HEK293 (cell line): ENCODE results near the gene SERPING1.

Source experiments
- GLIS1 ChIP-seq: fragments of 450-650 bp; formaldehyde crosslinking; IDR thresholded peaks from 2 replicates; pipeline ENCODE4 v1.5.1; 2016; ENCODE audit warnings: missing biosample characterization, missing genetic modification characterization
- HIC1 ChIP-seq: fragments of 450-650 bp; formaldehyde crosslinking; IDR thresholded peaks from 2 replicates; pipeline ENCODE4 v1.5.1; 2016; ENCODE audit warnings: missing biosample characterization, missing genetic modification characterization
- KLF10 ChIP-seq: fragments of 450-650 bp; IDR thresholded peaks from 2 replicates; pipeline ENCODE4 v1.5.1; 2018; ENCODE audit warnings: missing biosample characterization, mild to moderate bottlenecking, missing genetic modification characterization
- KLF16 ChIP-seq: fragments of 450-650 bp; formaldehyde crosslinking; IDR thresholded peaks from 2 replicates; pipeline ENCODE4 v1.5.1; 2017; ENCODE audit warnings: missing biosample characterization, missing genetic modification characterization
- KLF8 ChIP-seq: fragments of 450-650 bp; formaldehyde crosslinking; IDR thresholded peaks from 2 replicates; pipeline ENCODE4 v1.5.1; 2016; ENCODE audit warnings: missing biosample characterization, missing genetic modification characterization
- PATZ1 ChIP-seq: fragments of 450-650 bp; formaldehyde crosslinking; IDR thresholded peaks from 2 replicates; pipeline ENCODE4 v1.5.1; 2016; ENCODE audit warnings: missing biosample characterization, missing genetic modification characterization
- SP3 ChIP-seq: fragments of 450-650 bp; formaldehyde crosslinking; IDR thresholded peaks from 2 replicates; pipeline ENCODE4 v1.5.1; 2016; ENCODE audit warnings: missing biosample characterization, missing genetic modification characterization
- ZBTB48 ChIP-seq: fragments of 450-650 bp; formaldehyde crosslinking; IDR thresholded peaks from 2 replicates; pipeline ENCODE4 v1.5.1; 2016; ENCODE audit warnings: missing biosample characterization, missing genetic modification characterization
- ZBTB6 ChIP-seq: fragments of 450-650 bp; formaldehyde crosslinking; IDR thresholded peaks from 2 replicates; pipeline ENCODE4 v1.5.1; 2017; ENCODE audit warnings: missing biosample characterization, missing genetic modification characterization
- ZEB2 ChIP-seq: fragments of 450-650 bp; formaldehyde crosslinking; IDR thresholded peaks from 2 replicates; pipeline ENCODE4 v1.5.1; 2016; ENCODE audit warnings: missing biosample characterization, missing genetic modification characterization
- ZFP37 ChIP-seq: fragments of 450-650 bp; formaldehyde crosslinking; IDR thresholded peaks from 2 replicates; pipeline ENCODE4 v1.5.1; 2016; ENCODE audit warnings: missing biosample characterization, missing genetic modification characterization
- ZNF112 ChIP-seq: fragments of 450-650 bp; formaldehyde crosslinking; IDR thresholded peaks from 2 replicates; pipeline ENCODE4 v1.5.0; 2017; ENCODE audit warnings: missing biosample characterization, missing genetic modification characterization
- ZNF146 ChIP-seq: fragments of 450-650 bp; formaldehyde crosslinking; IDR thresholded peaks from 2 replicates; pipeline ENCODE4 v1.5.1; 2016; ENCODE audit warnings: missing biosample characterization, missing genetic modification characterization
- ZNF155 ChIP-seq: fragments of 450-650 bp; formaldehyde crosslinking; IDR thresholded peaks from 2 replicates; pipeline ENCODE4 v1.5.1; 2016; ENCODE audit warnings: missing biosample characterization, missing genetic modification characterization
- ZNF248 ChIP-seq: fragments of 450-650 bp; formaldehyde crosslinking; IDR thresholded peaks from 2 replicates; pipeline ENCODE4 v1.5.1; 2017; ENCODE audit warnings: missing biosample characterization, missing genetic modification characterization
- ZNF280D ChIP-seq: fragments of 450-650 bp; formaldehyde crosslinking; IDR thresholded peaks from 2 replicates; pipeline ENCODE4 v1.5.1; 2016; ENCODE audit warnings: missing biosample characterization, missing genetic modification characterization
- ZNF513 ChIP-seq: fragments of 450-650 bp; IDR thresholded peaks from 2 replicates; pipeline ENCODE4 v1.5.1; 2018; ENCODE audit warnings: missing biosample characterization, missing genetic modification characterization
- ZNF529 ChIP-seq: fragments of 450-650 bp; formaldehyde crosslinking; IDR thresholded peaks from 2 replicates; pipeline ENCODE4 v1.5.1; 2017; ENCODE audit warnings: missing genetic modification characterization, missing biosample characterization; ENCODE audit not compliant: insufficient replicate concordance
- ZNF548 ChIP-seq: fragments of 450-650 bp; formaldehyde crosslinking; IDR thresholded peaks from 2 replicates; pipeline ENCODE4 v1.5.1; 2016; ENCODE audit warnings: missing biosample characterization, missing genetic modification characterization
- ZNF549 ChIP-seq: fragments of 450-650 bp; IDR thresholded peaks from 2 replicates; pipeline ENCODE4 v1.5.1; 2018; ENCODE audit warnings: missing biosample characterization, missing genetic modification characterization, mild to moderate bottlenecking, inconsistent platforms, moderate library complexity
- ZNF555 ChIP-seq: fragments of 450-650 bp; formaldehyde crosslinking; conservative IDR thresholded peaks from 2 replicates; pipeline ENCODE4 v1.5.1; 2017; ENCODE audit warnings: missing biosample characterization, mild to moderate bottlenecking, missing genetic modification characterization, inconsistent platforms
- ZNF600 ChIP-seq: fragments of 450-650 bp; formaldehyde crosslinking; IDR thresholded peaks from 2 replicates; pipeline ENCODE4 v1.5.1; 2016; ENCODE audit warnings: missing biosample characterization, missing genetic modification characterization
- ZNF621 ChIP-seq: fragments of 450-650 bp; formaldehyde crosslinking; IDR thresholded peaks from 2 replicates; pipeline ENCODE4 v1.5.1; 2017; ENCODE audit warnings: missing biosample characterization, missing genetic modification characterization
- ZNF692 ChIP-seq: fragments of 450-650 bp; formaldehyde crosslinking; IDR thresholded peaks from 2 replicates; pipeline ENCODE4 v1.5.1; 2016; ENCODE audit warnings: missing biosample characterization, missing genetic modification characterization
- ZNF747 ChIP-seq: fragments of 450-650 bp; formaldehyde crosslinking; IDR thresholded peaks from 2 replicates; pipeline ENCODE4 v1.5.1; 2016; ENCODE audit warnings: missing biosample characterization, missing genetic modification characterization
- ZNF776 ChIP-seq: fragments of 450-650 bp; formaldehyde crosslinking; IDR thresholded peaks from 2 replicates; pipeline ENCODE4 v1.5.0; 2017; ENCODE audit warnings: missing biosample characterization, missing genetic modification characterization, borderline replicate concordance
- ZNF837 ChIP-seq: fragments of 450-650 bp; formaldehyde crosslinking; IDR thresholded peaks from 2 replicates; pipeline ENCODE4 v1.5.1; 2016; ENCODE audit warnings: missing biosample characterization, missing genetic modification characterization
- ZSCAN16 ChIP-seq: fragments of 450-650 bp; formaldehyde crosslinking; IDR thresholded peaks from 2 replicates; pipeline ENCODE4 v1.5.1; 2016; ENCODE audit warnings: missing biosample characterization, missing genetic modification characterization

Gene SERPING1

GRCh38 chr11:57657194-57658022, 59.9 kb downstream of the SERPING1 start, which contains the start of gene CLP1 (continued):
- TF ChIP-seq GLIS1 (tag by site-specific recombination) (peak; percentile 65; the same call in 1 of the 2 replicates), ZNF837 (tag by site-specific recombination) (no peak), PATZ1 (peak; percentile 99), KLF16 (tag by site-specific recombination) (peak; percentile 27; the same call in 1 of the 2 replicates), SP3 (tag by site-specific recombination) (peak; percentile 91), ZNF600 (no peak), ZNF112 (no peak), ZNF776 (tag by site-specific recombination) (no peak), ZNF155 (tag by site-specific recombination) (no peak), ZNF513 (tag by site-specific recombination) (no peak), ZNF549 (tag by site-specific recombination) (no peak), ZNF529 (tag by site-specific recombination) (no peak), ZBTB6 (no peak), ZNF747 (tag by site-specific recombination) (no peak), ZNF248 (tag by site-specific recombination) (no peak), ZNF621 (tag by site-specific recombination) (no peak), ZNF548 (no peak), ZFP37 (no peak), ZEB2 (tag by site-specific recombination) (0 out of 2 replicates have a peak, but pooled peaks have one; percentile 52), KLF8 (tag by site-specific recombination) (peak; percentile 87), ZNF280D (tag by site-specific recombination) (no peak), ZSCAN16 (no peak), HIC1 (tag by site-specific recombination) (peak; percentile 72), ZNF555 (tag by site-specific recombination) (no peak), ZNF146 (tag by site-specific recombination) (no peak), ZNF692 (peak; percentile 48; the same call in 1 of the 2 replicates), ZBTB48 (tag by site-specific recombination) (peak; percentile 93), KLF10 (peak; percentile 81)
